Measurements from ENCODE around the gene LGMN.

Gene LGMN

GRCh38 chr14:92748259-92749016 lies at the start of gene LGMN:
Gene LGMN (minus strand): TSS chr14:92748627. CDS start chr14:92732786, 15,841 bp downstream.
- Histone ChIP-seq H3K36me3 (ENCODE audit: insufficient read depth, low read length) (no peaks in the 10 kb centered on the region), H3K4me1 (ENCODE audit: insufficient read depth, low read length) (no peaks in the 10 kb centered on the region), H3K9me3 (ENCODE audit: control insufficient read depth, insufficient read depth, low read length) (no peaks in the 10 kb centered on the region), H3K9ac (ENCODE audit: low read depth, low read length) (peak within 1 kb of the TSS; percentile 95)

GRCh38 chr14:92794961-92795360 lies 46.5 kb upstream of the LGMN start:
- H3K36me3 ChIP-seq (ENCODE audit: insufficient read depth, low read length), result peaks cover 6% of the 10 kb centered on the region
- H3K4me1 ChIP-seq (ENCODE audit: insufficient read depth, low read length), result peaks cover 4% of the 10 kb centered on the region; the same call in 1 of the 2 replicates
- peak overlapping the region; percentile 68 for H3K9ac ChIP-seq (ENCODE audit: low read depth, low read length)
- H3K9me3 ChIP-seq (ENCODE audit: control insufficient read depth, insufficient read depth, low read length), result no peaks in the 10 kb centered on the region

GRCh38 chr14:92794547-92794941 lies 46.1 kb upstream of the LGMN start:
- Histone ChIP-seq H3K9me3 (ENCODE audit: control insufficient read depth, insufficient read depth, low read length) (no peaks in the 10 kb centered on the region; the same call in 1 of the 2 replicates), H3K36me3 (ENCODE audit: insufficient read depth, low read length) (peaks cover 6% of the 10 kb centered on the region)

GRCh38 chr14:92793709-92794546 lies 45.5 kb upstream of the LGMN start, which contains the start of gene GOLGA5:
Gene GOLGA5 (plus strand): TSS chr14:92794305. CDS start chr14:92797438, 3,133 bp downstream.
- Histone ChIP-seq H3K9ac (ENCODE audit: low read depth, low read length) (peak within 1 kb of the TSS; percentile 68), H3K9me3 (ENCODE audit: control insufficient read depth, insufficient read depth, low read length) (peaks cover 3% of the 10 kb centered on the region; the same call in 1 of the 2 replicates), H3K36me3 (ENCODE audit: insufficient read depth, low read length) (peaks cover 6% of the 10 kb centered on the region), H3K4me1 (ENCODE audit: insufficient read depth, low read length) (peaks cover 4% of the 10 kb centered on the region; the same call in 1 of the 2 replicates)

More at GRCh38 chr14:92794547-92794941, 46.1 kb upstream of the LGMN start:
- Histone ChIP-seq H3K4me1 (ENCODE audit: insufficient read depth, low read length) (peaks cover 4% of the 10 kb centered on the region; the same call in 1 of the 2 replicates), H3K9ac (ENCODE audit: low read depth, low read length) (peak overlapping the region; percentile 68)

DNA sequence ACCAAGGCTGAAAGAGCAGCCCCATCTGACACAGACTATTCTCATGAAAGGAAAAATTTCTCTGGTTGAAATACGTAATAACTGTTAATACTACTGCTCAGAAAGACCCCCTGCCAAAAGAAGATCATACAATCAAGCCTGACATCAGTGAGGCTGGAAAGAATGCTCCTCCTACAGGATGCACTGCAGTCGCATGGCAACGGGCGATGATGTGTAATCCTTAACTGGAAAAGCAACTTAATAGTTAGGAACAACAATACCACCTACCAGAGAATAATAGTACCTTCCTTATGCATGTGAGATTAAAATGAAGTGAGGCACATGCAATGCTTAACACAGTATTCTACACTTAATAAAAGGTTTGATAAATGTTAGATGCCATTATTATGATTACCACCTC lies 44.5 kb upstream of the LGMN start:
- no peak overlapping the region for H3K9ac ChIP-seq (ENCODE audit: low read depth, low read length)

DNA sequence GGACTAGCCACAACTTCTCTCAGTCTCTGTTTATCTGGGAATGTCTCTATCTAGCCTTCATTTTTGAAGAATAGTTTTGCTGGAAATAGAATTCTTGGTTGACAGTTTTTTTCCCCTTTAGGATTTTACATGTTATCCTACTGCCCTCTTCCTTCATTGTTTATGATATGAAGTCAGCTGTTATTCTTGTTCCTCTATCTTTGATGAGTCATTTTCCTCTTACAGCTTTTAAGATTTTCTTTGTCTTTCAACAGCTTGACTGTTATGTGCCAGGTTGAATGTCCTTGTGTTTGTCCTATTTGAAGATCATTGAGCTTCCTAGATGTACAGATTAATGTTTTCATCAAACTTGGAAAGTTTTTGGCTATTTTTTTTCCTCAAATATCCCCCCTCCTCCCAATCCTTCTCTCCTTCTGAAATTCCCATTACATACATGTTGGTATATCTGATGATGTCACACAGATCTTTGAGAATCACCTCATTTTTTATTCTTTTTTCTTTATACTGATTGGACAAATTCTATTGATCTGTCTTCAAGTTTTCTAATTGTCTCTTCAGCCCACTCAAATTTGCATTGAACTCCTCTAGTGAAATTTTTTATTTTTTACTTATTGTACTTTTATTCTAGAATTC lies 41.1 kb upstream of the LGMN start:
- Histone ChIP-seq H3K9me3 (ENCODE audit: control insufficient read depth, insufficient read depth, low read length) (peaks cover 5% of the 10 kb centered on the region; the same call in 1 of the 2 replicates), H3K36me3 (ENCODE audit: insufficient read depth, low read length) (no peaks in the 10 kb centered on the region), H3K4me1 (ENCODE audit: insufficient read depth, low read length) (0 out of 2 replicates have a peak, but pooled peaks cover 4% of the 10 kb centered on the region), H3K9ac (ENCODE audit: low read depth, low read length) (no peak overlapping the region)

More for the DNA sequence above, 44.5 kb upstream of the LGMN start:
- peaks cover 5% of the 10 kb centered on the region; the same call in 1 of the 2 replicates for H3K9me3 ChIP-seq (ENCODE audit: control insufficient read depth, insufficient read depth, low read length)
- H3K36me3 ChIP-seq (ENCODE audit: insufficient read depth, low read length), result peaks cover 2% of the 10 kb centered on the region; the same call in 1 of the 2 replicates
- H3K4me1 ChIP-seq (ENCODE audit: insufficient read depth, low read length), result peaks cover 4% of the 10 kb centered on the region; the same call in 1 of the 2 replicates

DNA sequence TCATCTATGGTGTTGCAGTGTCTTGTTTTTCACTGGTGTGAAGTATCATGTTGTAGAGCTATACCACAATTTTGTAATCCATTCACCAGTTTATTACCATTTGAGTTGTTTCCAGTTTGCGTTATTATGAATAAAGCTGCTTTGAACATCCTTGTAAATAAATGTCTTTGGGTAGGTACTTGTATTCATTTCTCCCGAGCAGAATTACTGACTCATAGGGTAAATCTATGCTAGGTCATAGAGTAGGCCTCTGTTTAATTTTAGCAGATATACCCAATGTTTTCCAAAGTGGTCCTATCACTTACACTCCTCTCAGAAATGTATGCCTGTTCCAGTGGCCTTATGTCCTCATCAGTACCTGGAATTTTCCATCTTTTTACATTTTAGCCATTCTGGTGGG lies 39.1 kb upstream of the LGMN start:
- Histone ChIP-seq H3K36me3 (ENCODE audit: insufficient read depth, low read length) (no peaks in the 10 kb centered on the region), H3K9ac (ENCODE audit: low read depth, low read length) (no peak overlapping the region), H3K9me3 (ENCODE audit: control insufficient read depth, insufficient read depth, low read length) (peaks cover 5% of the 10 kb centered on the region; the same call in 1 of the 2 replicates), H3K4me1 (ENCODE audit: insufficient read depth, low read length) (0 out of 2 replicates have a peak, but pooled peaks cover 4% of the 10 kb centered on the region)

GRCh38 chr14:92786427-92786756 lies 38.0 kb upstream of the LGMN start:
- Histone ChIP-seq H3K9me3 (ENCODE audit: control insufficient read depth, insufficient read depth, low read length) (peaks cover 5% of the 10 kb centered on the region; the same call in 1 of the 2 replicates), H3K9ac (ENCODE audit: low read depth, low read length) (no peak overlapping the region), H3K36me3 (ENCODE audit: insufficient read depth, low read length) (no peaks in the 10 kb centered on the region), H3K4me1 (ENCODE audit: insufficient read depth, low read length) (0 out of 2 replicates have a peak, but pooled peaks cover 4% of the 10 kb centered on the region)

DNA sequence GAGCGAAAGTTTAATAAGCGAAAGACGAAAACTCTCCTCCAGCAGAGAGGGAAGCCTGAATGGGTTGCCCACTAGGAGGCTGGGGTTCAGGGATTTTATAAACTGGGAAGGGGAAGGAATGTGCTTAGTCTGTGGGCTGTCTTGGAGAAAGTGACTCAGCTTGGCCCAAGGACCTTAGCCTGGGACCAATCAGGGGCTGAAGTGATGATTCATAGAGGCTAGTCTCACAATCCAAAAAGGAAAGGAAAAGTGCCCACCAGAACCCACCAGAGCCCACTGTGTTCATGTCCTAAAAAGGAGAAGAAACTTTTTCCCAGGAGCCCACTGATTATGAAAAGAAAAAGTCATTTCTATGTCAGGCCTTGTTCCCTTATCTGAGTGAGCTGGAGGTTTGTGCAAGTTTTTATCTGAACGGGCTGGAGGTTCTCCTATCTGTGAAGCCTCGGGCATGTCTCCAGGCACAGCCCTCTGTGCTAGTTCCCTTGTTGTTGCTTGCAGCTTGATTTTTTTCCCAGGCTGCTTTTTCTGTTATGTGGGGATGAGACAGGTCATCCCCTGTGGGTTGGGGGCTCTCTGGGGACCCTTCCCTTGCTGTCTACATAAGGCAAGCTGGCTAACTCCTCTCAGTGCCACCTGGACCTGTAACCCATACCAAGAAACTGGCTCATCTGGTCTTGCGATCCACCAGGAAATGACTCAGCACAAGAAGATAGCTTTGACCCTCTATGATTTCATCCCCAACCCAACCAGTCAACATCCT lies 37.4 kb upstream of the LGMN start:
- H3K36me3 ChIP-seq (ENCODE audit: insufficient read depth, low read length), result no peaks in the 10 kb centered on the region
- no peak overlapping the region for H3K9ac ChIP-seq (ENCODE audit: low read depth, low read length)
- H3K9me3 ChIP-seq (ENCODE audit: control insufficient read depth, insufficient read depth, low read length), result peaks cover 5% of the 10 kb centered on the region; the same call in 1 of the 2 replicates
- 0 out of 2 replicates have a peak, but pooled peaks cover 4% of the 10 kb centered on the region for H3K4me1 ChIP-seq (ENCODE audit: insufficient read depth, low read length)

- H3K9ac ChIP-seq (ENCODE audit: low read depth, low read length), result no peak overlapping the region
- H3K36me3 ChIP-seq (ENCODE audit: insufficient read depth, low read length), result no peaks in the 10 kb centered on the region
- H3K9me3 ChIP-seq (ENCODE audit: control insufficient read depth, insufficient read depth, low read length), result 0 out of 2 replicates have a peak, but pooled peaks cover 2% of the 10 kb centered on the region
- H3K4me1 ChIP-seq (ENCODE audit: insufficient read depth, low read length), result 0 out of 2 replicates have a peak, but pooled peaks cover 4% of the 10 kb centered on the region
Measured at GRCh38 chr14:92783813-92784431, 35.5 kb upstream of the LGMN start.

- Histone ChIP-seq H3K9ac (ENCODE audit: low read depth, low read length) (no peak overlapping the region), H3K4me1 (ENCODE audit: insufficient read depth, low read length) (0 out of 2 replicates have a peak, but pooled peaks cover 4% of the 10 kb centered on the region), H3K9me3 (ENCODE audit: control insufficient read depth, insufficient read depth, low read length) (no peaks in the 10 kb centered on the region), H3K36me3 (ENCODE audit: insufficient read depth, low read length) (no peaks in the 10 kb centered on the region)
Measured at GRCh38 chr14:92781350-92781749, 32.9 kb upstream of the LGMN start.

GRCh38 chr14:92780444-92781232 lies 32.2 kb upstream of the LGMN start:
- Histone ChIP-seq H3K9me3 (ENCODE audit: control insufficient read depth, insufficient read depth, low read length) (no peaks in the 10 kb centered on the region), H3K36me3 (ENCODE audit: insufficient read depth, low read length) (no peaks in the 10 kb centered on the region), H3K9ac (ENCODE audit: low read depth, low read length) (no peak overlapping the region), H3K4me1 (ENCODE audit: insufficient read depth, low read length) (no peaks in the 10 kb centered on the region)

Data from ES-I3 (cell line).